ENCODE measurements around the gene CDCP2.
"Not testable (repeated sequence)": the region's sequence is repeated elsewhere in the genome, so short reads cannot be mapped to it uniquely, and the experiment has no call there.

Gene CDCP2

GRCh38 chr1:54117815-54118563, 34.8 kb downstream of the CDCP2 start:
- DNase-seq (ENCODE audit: low read depth in 2 of 3, low spot score in 2 of 3) = no peak

GRCh38 chr1:54115520-54115919, 37.3 kb downstream of the CDCP2 start:
- DNase-seq (ENCODE audit: low read depth in 2 of 3, low spot score in 2 of 3) = no peak

- no peak for DNase-seq (ENCODE audit: low read depth in 2 of 3, low spot score in 2 of 3)
Observed at GRCh38 chr1:54114955-54115354, 37.8 kb downstream of the CDCP2 start.

GRCh38 chr1:54114001-54114400, 38.8 kb downstream of the CDCP2 start:
- no peak for DNase-seq (ENCODE audit: low read depth in 2 of 3, low spot score in 2 of 3)

GRCh38 chr1:54112705-54113368, 40.0 kb downstream of the CDCP2 start:
- DNase-seq (ENCODE audit: low read depth in 2 of 3, low spot score in 2 of 3) = no peak

GRCh38 chr1:54112027-54112426, 40.8 kb downstream of the CDCP2 start:
- DNase-seq (ENCODE audit: low read depth in 2 of 3, low spot score in 2 of 3) = no peak

GRCh38 chr1:54111624-54112023, 41.2 kb downstream of the CDCP2 start:
- no peak for DNase-seq (ENCODE audit: low read depth in 2 of 3, low spot score in 2 of 3)

GRCh38 chr1:54110996-54111395, 41.8 kb downstream of the CDCP2 start:
- DNase-seq (ENCODE audit: low read depth in 2 of 3, low spot score in 2 of 3) = no peak

GRCh38 chr1:54109129-54110090, 43.4 kb downstream of the CDCP2 start:
- no peak for DNase-seq (ENCODE audit: low read depth in 2 of 3, low spot score in 2 of 3)

- no peak for DNase-seq (ENCODE audit: low read depth in 2 of 3, low spot score in 2 of 3)
Observed at GRCh38 chr1:54108156-54108555, 44.6 kb downstream of the CDCP2 start.

GRCh38 chr1:54107131-54107530, 45.7 kb downstream of the CDCP2 start:
- DNase-seq (ENCODE audit: low read depth in 2 of 3, low spot score in 2 of 3) = no peak

- DNase-seq (ENCODE audit: low read depth in 2 of 3, low spot score in 2 of 3) = no peak
Observed at GRCh38 chr1:54105736-54106269, 47.0 kb downstream of the CDCP2 start.

- no peak for DNase-seq (ENCODE audit: low read depth in 2 of 3, low spot score in 2 of 3)
Observed at GRCh38 chr1:54105080-54105479, 47.7 kb downstream of the CDCP2 start.

GRCh38 chr1:54104613-54105012, 48.2 kb downstream of the CDCP2 start:
- DNase-seq (ENCODE audit: low read depth in 2 of 3, low spot score in 2 of 3) = not testable (repeated sequence)

GRCh38 chr1:54103414-54103813, 49.4 kb downstream of the CDCP2 start:
- no peak for DNase-seq (ENCODE audit: low read depth in 2 of 3, low spot score in 2 of 3)

GRCh38 chr1:54100500-54100899, 52.3 kb downstream of the CDCP2 start:
- DNase-seq (ENCODE audit: low read depth in 2 of 3, low spot score in 2 of 3) = no peak

GRCh38 chr1:54099061-54099610, 53.7 kb downstream of the CDCP2 start:
- DNase-seq (ENCODE audit: low read depth in 2 of 3, low spot score in 2 of 3) = no peak

- no peak for DNase-seq (ENCODE audit: low read depth in 2 of 3, low spot score in 2 of 3)
Observed at GRCh38 chr1:54096877-54097240, 55.9 kb downstream of the CDCP2 start.

GRCh38 chr1:54096227-54096876, 56.4 kb downstream of the CDCP2 start:
- DNase-seq (ENCODE audit: low read depth in 2 of 3, low spot score in 2 of 3) = no peak

- no peak for DNase-seq (ENCODE audit: low read depth in 2 of 3, low spot score in 2 of 3)
Observed at GRCh38 chr1:54095546-54096226, 57.1 kb downstream of the CDCP2 start.
